HG02610 (cell line): ENCODE data around the gene TKTL1.

Source experiments
- ATAC-seq: cut with Tn5 transposase; IDR thresholded peaks from one replicate; pipeline ENCODE4 v1.9.1; 2021; ENCODE audit warnings: mild to moderate bottlenecking, moderate library complexity; ENCODE audit not compliant: unreplicated experiment

The TKTL1 gene

DNA sequence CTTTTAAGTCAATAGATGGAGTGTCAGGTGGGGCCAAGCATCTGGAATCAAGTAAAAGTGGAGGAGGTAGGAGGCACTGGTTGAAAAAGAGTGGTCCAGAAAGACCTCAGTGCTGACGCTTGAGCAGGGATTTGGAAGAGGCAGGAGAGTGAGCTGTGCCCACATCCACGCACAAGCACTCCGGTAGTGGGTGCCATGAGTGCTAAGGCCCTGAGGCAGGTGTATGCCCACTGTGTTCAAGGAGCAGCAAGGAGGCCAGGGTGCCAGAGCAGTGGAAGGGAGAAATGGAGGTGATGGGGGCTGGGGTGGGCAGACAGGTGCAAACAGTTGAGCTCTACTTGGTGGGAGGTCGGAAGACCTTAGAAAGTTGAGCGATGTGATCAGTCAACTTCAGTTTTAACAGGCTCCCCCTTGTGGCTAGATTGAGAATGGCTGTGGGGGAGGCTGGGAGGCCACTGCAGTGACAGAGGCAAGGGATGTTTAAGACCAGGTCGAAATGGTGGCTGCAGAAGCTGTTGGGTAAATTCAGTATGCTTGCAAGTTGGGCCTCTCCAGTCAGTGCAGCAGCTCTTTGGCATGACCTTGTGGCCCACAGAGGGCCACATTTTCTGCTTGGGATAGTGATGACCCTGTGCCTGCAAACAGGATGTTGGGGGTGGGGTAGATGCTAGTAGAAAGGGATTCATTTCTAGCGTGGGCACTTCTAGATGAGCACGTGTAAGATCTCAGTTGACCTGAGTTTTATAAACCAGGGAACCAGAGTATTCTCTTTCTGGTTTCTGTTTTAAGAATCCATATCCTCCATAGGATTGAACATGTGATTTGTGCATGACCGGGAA is 12.7 kb downstream of the TKTL1 start:
- no peak for ATAC-seq

DNA sequence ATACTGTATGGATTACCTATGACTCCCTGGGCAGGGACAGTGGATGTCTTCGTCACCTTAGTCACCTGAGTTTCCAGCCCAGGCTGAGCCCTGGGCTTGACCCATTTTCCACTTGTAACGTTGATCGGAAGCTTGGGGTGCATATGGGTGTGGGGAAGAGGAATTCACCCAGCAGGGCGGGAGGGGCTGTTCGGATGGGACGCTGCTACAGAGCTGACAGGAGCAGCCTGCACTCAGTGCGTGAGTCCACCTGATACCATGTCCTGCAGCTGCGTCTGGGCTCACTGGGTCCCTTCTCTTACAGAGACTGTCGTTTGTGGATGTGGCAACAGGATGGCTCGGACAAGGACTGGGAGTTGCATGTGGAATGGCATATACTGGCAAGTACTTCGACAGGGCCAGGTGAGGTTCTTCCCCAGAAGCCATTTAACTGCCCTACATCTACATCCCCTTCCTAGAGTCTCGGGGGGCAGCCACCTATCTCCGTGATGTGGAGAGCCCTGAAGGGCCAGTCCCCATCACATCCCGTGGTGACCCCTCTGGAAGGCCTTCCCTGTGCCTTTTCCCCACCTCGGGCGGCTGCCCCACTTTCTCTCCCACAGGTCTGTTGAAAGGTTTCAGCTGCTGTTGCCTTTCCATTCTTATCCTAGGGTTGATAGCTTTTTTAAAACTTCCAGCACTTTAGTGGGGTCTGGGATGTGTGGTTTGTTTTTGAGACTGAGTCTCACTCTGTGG is 13.6 kb downstream of the TKTL1 start:
- no peak for ATAC-seq

DNA sequence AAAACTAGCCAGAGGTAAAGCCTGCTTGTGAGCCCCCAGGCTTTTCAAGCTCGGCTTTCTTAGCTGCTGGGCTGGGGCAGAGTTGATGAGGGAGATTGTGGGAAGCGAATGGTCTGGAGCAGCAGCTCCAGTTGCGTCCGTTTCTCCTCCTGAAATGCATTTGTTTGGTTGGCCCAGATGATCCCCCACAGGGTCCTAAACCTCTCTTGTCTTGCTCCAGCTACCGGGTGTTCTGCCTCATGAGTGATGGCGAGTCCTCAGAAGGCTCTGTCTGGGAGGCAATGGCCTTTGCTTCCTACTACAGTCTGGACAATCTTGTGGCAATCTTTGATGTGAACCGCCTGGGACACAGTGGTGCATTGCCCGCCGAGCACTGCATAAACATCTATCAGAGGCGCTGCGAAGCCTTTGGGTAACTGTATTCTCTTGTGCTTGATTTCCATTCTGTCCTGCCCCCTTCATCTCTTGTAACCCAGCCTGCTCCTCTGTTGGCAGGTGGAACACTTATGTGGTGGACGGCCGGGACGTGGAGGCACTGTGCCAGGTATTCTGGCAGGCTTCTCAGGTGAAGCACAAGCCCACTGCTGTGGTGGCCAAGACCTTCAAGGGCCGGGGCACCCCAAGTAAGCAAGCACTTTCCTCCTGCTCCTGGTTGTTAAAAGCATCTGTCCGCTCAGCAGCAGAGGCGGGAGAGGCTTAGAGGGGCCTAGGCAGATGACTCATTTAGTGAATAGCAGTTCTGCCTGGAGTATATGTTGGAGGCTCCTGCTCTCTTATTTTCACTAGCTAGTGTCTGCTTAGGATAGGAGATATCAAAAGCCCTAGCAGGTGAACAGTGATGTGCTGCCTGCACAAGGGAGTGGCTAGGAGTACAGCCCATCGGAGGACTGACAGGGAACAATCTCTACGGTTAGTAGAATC is 15.3 kb downstream of the TKTL1 start:
- ATAC-seq: no peak

DNA sequence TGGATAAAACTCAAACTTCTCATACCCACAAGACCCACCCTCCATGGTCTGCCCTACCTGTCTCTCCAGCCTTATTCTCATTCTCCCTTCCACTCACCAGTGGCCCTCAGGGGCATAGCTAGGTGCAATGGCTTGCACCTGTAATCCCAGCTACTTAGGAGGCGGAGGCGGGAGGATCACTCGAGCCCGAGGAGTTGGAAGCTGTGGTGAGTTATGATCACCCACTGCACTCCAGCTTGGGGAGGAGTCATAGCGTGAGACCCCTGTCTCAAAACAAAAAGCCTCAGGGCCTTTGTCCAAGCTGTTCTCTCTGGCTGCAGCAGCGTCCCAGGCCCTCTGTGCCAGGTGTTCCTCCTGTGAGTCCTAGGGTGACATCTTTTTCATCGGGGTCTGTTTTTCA is 16.5 kb downstream of the TKTL1 start:
- ATAC-seq: no peak

DNA sequence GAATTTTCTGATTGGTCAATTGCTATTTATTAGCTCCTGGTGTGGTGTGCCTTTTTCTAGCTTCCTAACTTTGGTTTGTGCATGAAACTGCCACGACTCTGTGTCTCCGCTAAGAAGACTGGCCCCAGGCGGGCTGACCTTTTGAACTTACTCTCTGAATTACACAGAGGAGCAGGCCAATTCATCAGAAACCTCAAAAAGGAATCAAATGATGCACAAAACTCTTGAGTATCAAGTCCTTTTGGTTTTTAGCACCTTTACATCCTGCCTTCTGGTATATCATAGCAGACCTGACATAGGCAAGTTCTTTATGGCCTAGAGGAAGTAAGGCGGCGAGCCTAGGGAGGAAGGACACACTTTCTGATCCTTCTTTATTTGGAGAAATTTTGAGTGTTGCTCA is 17.6 kb downstream of the TKTL1 start:
- ATAC-seq: no peak

DNA sequence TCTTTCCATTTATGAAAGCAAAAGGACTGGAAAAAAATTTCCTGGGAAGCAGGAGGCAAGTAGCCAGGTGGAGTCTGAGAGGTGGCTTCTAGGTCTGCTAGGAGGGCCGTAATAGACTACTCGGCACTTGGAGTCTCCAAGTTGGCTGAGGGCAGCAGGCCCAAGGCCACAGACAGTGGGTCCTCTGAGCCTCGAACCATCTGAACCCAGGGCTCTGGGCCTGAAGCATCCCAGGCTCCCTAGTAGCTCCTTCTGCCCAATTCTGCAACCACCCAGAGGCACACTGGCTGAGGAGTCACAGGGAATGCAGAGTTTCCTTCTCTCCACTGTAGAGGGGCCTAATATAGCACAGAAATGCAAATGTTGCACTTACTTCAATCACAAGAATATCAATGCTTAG is 19.8 kb downstream of the TKTL1 start:
- no peak for ATAC-seq

DNA sequence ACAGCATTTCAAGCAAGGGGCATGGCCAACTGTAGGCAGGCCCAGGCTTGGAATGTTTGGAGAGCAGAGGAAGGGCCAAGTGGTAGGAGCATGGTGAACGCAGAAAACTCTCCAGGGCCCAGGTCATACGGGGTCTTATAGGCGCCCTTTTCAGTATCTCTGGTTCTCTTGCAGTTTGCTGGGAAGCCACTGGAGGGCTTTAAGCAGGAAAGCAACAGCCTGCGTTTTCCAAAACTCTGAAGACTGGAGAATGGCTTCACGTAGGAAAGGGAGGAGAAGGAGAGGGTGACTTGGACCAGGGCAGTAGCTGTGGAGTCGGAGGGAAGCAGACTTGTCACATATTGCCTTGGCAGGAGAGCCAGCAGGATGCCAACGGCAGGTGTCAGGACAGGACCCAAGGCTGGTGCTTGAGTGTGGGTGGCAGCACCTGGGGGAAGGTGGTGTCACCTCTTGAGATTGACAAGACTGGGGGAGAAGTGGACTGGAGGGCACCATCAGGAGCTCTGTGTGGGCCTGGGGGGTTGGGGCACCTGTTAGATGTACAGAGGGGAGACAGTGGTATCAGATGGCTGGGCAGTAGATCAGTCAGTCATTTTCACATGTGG is 21.9 kb downstream of the TKTL1 start:
- no peak for ATAC-seq

DNA sequence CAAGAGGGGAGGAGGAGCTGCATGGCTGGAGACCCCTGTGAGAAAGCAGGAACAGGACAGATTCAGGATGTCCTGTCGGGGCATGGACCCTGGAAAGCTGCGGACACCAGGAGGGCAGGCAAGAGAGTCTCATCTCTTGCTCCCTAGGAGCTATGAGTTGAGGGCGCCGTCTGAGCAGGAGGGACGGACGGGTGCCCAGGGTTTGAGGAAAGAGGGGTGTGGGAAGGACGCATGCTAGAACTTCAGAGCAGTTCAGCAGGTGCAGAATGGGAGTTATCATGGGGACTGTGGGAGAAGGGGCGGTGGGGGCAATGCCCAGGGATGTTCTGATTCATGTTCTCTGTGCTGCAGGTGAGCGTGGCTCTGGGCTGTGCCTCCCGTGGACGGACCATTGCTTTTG is 24.8 kb downstream of the TKTL1 start:
- no peak for ATAC-seq

DNA sequence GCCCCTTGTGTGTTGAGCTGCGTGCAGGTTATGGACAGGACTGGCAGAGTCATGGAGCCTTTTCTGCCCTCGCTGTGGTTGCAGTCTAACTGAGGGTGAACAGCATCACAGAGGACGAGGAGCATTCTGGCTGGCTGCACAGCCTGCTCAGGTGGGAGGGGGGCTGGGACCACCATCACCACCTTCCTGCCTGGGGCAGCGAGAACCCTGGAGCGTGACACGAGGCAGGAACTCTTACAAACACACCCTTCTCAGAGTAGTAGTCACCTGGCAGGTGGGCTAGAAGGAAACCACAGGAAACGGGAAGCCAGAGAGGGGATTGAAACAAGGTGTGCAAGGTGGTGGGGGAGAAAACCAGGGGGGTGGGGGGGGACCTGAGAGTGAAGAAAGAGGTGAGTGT is 25.6 kb downstream of the TKTL1 start:
- ATAC-seq: no peak

DNA sequence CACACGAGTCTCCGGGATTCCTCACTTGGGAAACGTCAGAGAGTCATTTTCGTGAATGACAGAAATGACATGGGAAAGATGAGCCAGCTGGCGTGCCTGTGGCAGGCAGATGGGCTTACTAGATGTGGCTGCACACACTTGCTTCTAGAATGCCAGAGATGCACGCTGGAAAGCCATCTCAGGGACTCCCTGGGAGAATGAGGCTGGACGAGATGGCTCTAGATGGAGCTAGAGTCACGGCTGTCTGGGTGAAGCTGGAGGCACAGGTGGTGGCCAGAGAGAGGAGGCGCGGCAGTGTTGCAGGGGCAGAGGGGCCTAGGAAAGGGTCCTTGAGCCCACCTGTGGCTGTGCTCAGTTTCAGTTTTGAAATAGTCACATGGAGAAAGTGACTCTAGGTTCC is 26.0 kb downstream of the TKTL1 start:
- no peak for ATAC-seq

DNA sequence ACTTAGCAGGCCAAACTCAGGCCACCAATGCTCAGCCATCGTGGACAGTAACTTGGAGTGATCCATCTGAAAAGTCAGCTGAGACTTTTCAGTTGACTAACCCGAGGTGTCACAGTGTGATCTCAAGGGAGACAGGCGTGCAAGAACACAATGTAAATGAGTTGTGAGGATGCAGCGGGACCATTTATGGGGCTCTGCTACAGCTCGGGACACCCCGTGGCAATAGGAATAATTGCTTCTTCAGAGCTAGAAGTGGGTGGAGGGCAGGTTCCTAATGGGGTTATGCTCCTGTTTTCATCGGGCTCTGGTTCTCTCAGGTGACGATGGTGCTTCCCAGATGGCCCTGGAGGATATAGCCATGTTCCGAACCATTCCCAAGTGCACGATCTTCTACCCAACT is 27.3 kb downstream of the TKTL1 start:
- ATAC-seq: no peak

DNA sequence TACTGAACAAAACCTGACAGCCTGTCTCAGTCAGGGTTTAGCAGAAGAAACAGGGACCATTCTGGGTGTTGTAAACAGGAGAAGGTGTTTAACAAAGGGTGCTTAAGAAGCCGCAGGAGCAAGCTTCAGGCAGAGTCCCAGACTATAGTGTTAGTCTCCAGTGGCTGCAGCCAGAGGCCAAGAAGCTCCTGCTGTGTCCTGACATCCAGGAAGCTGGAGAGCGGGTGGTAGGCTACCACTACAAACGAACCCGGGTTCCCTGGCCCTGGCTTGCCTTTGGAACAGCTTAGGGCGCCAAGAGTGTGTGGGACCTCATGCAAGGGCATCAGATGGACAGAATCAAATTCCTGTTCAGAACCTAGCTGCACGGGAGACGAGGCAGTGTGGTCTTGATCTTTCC is 27.9 kb downstream of the TKTL1 start:
- no peak for ATAC-seq

DNA sequence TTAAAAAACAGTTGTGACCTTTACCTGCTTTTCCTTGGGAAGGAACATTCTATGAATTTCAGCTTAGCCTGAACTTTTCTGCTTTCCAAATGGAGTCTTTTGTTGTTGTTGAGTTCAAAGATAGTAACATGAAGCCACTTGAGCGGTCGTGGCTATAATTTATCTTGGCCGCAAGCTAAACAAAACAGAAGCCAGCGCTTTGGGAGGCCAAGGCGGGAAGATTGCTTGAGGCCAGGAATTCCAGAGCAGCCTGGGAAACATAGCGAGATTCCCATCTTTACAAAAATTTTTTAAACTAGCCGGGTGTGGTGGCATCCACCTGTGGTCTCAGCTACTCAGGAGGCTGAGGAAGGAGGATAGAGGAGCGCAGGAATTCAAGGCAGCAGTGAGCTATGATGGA is 29.9 kb downstream of the TKTL1 start:
- no peak for ATAC-seq

DNA sequence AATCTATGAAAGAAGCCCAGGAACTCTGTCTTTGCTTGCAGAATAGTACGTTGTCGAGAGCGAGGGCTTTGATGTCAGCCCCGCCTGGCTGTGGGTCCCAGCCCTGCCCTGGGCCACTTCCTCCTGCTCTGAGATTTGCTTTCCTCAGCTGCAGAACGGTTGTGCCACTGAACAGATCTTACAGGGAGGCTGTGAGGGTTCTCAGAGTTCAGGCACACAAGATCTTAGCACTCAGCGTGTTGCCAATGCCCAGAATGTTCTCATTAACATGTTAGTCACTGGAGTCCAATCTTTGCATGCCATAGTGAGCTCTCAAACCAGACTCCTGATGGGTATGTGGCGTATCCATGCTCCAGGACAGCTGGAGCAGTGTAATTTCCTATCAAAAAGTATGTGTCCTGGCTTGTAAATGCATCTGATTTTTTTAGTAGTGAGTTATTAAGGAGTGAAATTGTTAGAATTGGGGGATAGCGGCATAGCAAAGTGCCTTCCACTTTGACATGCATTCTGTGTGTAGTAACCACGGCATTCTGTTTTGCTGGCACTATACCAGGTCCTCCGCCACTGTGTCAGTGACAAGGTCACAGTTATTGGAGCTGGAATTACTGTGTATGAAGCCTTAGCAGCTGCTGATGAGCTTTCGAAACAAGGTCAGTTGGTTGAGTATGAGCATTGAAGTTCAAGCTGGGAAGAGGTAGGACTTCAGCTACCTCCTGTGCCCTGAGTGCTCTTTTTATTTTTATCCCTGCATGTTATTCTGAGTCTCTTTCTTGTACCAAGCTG is 31.6 kb downstream of the TKTL1 start:
- no peak for ATAC-seq

DNA sequence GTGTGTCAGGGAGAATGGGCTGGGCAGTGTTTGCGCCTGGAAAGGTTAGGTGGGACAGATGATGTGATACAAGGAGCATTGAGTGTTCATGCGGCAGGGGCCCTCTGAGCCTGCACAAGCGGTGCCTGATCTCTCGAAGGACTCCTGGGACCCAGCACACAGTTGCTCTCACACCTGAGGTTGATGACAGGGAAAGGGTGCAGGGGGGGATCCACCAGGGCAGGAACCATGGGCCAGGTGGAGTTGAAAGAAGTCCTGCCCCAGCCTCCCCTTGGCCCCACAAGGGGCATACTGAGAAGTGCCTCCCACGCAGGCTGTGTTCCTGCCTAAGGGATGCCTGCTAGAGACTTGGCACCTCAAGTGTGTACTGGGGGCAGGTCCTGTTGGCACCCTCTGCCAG is 33.1 kb downstream of the TKTL1 start:
- ATAC-seq: no peak

DNA sequence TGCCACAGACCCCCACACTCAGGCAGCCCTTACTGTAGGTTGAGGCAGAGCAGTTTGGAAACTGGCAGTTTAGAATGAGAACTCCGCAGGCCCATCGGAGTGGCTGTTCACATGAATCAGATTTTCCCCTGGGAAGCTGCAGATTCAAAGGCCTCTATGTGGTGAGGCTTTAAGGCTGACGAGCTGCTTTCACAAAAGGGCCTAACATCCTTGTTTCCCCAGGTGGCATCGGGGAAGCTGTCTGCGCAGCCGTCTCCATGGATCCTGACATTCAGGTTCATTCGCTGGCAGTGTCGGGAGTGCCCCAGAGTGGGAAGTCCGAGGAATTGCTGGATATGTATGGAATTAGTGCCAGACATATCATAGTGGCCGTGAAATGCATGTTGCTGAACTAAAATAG is 33.7 kb downstream of the TKTL1 start:
- no peak for ATAC-seq

DNA sequence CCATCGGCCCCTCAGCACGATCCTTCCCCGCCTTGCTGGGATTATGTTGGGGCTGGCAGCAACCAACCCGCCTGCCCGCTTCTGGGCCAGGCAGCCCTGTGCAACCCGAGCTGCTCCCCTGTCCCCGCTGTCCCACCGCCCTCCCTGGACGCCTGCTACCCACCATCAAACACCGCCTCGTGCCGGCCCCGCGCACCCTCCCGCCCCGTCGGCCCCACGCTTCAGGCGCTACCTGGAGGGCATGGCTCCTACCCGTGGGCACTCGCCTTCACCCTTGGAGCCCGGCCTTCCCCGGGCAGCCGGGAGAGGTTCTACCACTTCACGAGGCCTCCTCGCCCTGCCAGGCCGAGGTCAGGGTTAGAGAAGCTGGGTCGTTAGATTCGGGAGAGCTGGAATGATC is 37.0 kb downstream of the TKTL1 start:
- no peak for ATAC-seq

DNA sequence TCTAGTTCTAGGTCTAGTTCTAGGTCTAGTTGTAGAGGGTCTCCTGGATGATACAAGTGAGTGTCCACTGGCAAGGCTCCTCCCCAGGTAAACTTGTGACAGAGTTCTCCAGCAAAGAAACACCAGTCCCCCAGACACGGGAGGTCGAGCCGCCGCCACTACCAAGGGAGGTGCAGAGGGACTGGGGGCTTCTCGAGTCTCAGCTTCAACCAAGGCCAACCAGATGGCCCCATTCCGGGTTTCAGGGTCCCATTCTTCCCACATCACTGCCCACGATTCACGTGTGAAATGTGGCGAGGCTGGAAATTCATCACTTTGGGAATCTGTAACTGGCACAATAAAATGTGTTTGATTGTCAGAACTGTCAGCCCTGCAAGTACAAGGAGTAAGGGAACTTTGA is 37.5 kb downstream of the TKTL1 start:
- no peak for ATAC-seq

DNA sequence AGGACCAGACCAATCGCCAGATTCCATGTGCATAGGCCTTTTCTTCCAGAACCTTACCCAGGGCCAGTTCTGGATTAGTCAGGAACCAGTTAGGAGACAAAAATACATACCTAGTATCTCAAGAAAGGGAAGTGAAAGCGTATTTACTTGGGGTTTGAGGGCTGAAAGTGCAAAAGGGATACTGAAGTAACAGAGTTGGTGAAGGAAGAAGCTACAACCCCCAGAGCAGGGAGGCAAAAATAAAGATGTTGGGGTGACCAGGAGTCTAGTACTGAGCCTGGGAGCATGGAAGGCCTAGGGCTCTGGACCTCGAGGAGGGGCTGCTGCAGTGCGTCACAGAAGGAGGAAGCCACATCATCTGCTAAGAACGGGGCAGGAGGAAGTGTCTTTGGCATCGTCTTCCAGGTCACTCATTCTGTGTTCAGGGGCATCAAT is 38.3 kb downstream of the TKTL1 start:
- no peak for ATAC-seq

DNA sequence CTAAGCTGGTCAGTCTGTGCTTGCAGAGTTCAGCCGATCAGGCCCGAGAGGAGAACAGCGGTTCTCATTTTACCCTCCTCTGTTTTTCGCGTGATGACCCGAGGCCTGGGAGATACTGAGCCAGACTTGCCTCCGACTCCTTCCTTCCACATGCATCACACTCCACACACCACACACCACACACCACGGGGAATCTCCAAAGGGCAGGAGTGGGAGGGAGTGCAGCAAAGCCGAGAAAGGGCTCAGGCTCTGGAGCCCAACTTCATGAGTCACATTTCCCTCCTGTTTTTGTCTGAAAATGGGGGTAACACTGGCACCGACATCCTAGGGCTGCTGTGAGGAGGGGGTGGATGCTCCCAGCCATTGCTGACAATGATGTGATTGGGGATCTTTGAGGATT is 38.9 kb downstream of the TKTL1 start:
- no peak for ATAC-seq
